GM21515 (cell line): ENCODE results near the gene KRTAP10-7.
"Not testable (repeated sequence)": the region's sequence is repeated elsewhere in the genome, so short reads cannot be mapped to it uniquely, and the experiment has no call there.

ENCODE experiments used
- ATAC-seq: cut with Tn5 transposase; IDR thresholded peaks from one replicate; pipeline ENCODE4 v1.9.1; 2021; ENCODE audit not compliant: unreplicated experiment

The KRTAP10-7 gene, protein sequence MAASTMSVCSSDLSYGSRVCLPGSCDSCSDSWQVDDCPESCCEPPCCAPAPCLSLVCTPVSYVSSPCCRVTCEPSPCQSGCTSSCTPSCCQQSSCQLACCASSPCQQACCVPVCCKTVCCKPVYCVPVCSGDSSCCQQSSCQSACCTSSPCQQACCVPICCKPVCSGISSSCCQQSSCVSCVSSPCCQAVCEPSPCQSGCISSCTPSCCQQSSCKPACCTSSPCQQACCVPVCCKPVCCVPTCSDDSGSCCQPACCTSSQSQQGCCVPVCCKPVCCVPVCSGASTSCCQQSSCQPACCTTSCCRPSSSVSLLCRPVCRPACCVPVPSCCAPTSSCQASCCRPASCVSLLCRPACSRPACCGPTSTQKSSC

GRCh38 chr21:44600118-44600978 is at the start of gene KRTAP10-7:
TSS of gene KRTAP10-7 (plus strand) at chr21:44600597. CDS start at chr21:44600622, 25 bp downstream.
- ATAC-seq: not testable (repeated sequence)

DNA sequence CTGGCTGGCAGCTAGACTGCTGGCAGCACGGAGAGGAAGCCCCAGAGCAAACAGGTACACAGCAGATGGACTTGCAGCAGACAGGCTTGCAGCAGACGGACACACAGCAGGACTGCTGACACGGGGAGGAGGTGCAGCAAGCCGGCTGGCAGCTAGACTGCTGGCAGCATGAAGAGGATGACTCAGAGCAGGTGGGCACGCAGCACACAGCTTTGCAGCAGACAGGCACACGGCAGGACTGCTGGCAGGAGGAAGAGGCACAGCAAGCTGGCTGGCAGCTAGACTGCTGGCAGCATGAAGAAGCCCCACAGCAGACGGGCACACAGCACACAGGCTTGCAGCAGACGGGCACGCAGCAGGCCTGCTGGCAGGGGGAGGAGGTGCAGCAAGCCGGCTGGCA is 49.6 kb upstream of the KRTAP10-7 start:
- no peak for ATAC-seq

DNA sequence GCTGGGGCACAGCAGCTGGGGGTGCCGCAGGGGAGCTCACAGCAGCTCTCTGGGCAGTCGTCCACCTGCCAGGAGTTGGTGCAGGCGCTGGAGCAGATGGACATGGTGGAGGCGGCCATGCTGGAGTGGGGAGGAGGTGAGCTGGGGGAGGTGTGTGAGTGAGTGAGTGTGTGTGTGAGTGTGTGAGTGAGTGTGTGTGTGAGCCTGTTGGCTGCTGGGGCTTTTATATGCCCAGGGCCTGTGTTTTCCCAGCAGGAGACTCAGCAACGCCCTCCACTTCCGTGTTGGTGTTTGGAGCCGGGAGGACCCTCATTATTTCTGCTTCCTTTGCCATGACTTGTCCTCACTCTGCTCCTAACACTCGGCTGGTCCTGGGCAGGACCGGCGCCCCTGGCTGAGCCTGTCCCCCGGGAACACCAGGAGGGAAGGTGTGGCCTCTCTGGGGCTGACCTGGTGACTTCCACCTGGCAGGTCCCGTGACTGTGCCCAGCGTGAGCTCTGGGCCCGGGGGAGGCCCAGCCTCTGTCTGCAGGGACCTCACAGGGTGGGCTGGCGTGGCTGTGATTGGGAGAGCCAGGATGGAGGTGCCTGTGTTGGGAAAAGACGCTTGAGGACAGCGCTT is 48.9 kb upstream of the KRTAP10-7 start, which contains the start of gene KRTAP10-2:
KRTAP10-2 (minus strand) TSS at position 166 of the 622 bp plus-strand sequence; CDS start at position 119, 47 bp downstream.
- ATAC-seq: no peak

- ATAC-seq: no peak
These were observed 48.3 kb upstream of the KRTAP10-7 start for GRCh38 chr21:44552136-44552535.

GRCh38 chr21:44552681-44553080 is 47.7 kb upstream of the KRTAP10-7 start:
- ATAC-seq: no peak

- ATAC-seq: no peak
These were observed 45.1 kb upstream of the KRTAP10-7 start for GRCh38 chr21:44555200-44555875.

DNA sequence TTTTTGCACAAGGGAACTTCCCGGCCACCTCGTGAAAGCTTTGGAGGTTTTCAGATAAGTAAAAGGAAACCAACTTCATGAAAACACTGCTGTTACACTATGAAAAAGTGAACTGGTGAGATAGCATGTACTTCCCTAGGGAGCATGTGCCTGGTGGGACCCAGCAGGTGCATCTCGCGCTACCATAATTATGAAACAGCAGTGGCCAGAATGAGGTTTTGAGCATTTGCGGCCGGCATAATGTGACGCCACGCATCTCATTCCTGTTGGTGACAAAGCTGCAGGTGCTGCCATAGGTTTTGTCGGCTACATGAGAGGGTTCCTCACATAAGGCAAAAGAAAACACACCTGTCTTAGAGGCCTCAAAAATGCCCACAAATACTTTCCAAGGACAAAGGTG is 43.5 kb upstream of the KRTAP10-7 start:
- no peak for ATAC-seq

DNA sequence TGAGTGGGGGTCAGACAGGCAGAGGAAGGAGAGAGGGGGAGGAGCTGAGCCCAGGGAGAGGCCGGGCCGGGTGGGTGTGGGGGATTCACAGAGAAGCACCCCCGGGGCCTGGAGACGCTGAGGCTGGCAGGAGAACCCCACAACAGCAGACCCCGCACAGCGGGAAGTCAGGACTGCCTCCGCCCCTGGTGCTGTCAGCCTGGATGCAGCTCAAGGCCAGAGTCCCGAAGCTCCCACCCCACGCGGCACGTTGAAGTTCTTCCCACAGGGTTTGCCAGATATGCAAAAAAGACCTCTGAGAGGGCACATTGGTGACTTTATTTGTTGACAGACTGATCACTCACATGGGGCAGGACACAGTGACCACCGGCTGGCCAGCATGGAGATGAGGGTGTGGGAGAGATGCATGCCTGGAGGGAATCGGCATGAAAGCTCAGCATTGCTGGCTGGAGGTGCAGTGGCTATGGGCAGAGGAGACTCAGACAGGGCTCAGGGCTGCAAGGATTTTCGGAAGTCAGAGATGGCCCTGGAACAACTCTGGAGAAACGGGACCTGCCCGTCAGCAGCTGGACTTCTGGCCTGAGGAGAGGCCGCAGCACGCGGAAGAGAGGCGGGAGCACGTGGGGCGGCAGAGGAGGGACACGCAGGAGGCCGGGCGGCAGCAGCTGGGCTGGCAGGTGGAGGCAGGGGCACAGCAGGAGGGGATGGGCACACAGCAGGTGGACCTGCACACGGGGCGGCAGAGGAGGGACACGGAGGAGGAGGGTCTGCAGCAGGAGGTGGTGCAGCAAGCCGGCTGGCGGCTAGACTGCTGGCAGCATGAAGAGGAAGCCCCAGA is 42.7 kb upstream of the KRTAP10-7 start:
- no peak for ATAC-seq

- not testable (repeated sequence) for ATAC-seq
These were observed 42.1 kb upstream of the KRTAP10-7 start for GRCh38 chr21:44558329-44558675.

DNA sequence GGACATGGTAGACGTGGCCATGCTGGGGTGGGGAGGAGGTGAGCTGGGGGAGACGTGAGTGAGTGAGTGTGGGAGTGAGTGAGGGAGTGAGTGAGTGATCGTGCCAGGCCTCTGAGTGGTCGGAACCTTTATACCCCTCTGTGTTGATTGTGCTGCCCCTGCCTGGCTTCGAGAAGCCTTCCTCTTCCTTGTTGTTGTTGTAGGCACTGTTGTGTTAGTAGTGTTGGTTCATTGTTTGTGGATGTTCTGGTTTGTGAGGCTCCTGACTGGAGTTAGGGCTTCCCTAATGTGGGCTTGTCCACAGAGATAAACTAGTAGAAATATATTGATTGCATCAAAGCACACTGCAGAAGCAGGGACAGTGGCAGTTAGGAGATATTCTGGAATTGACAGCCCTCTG is 41.7 kb upstream of the KRTAP10-7 start, which contains the start of gene KRTAP10-3:
KRTAP10-3 (minus strand) TSS at position 101 of the 400 bp plus-strand sequence; CDS start at position 21, 80 bp downstream.
- no peak for ATAC-seq

DNA sequence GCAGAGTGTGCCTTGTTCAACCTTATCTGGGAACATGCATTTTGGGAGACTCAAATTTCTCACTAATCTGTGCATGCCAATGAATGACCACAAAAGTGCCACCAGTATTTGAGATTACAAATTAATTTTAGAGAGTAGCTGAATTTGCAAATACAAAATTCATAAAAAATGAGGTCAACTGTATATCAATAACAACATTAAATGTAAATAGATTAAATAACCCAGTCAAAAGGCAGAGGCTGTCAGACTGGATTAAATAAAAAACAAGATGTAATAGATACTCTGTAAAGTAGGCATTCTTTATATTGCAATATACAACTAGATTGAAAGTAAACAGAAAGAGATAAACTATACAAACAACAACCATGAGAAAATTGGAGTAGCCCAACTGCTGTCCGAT is 36.3 kb upstream of the KRTAP10-7 start:
- ATAC-seq: no peak

- no peak for ATAC-seq
These were observed 35.4 kb upstream of the KRTAP10-7 start for GRCh38 chr21:44564886-44565598.

- ATAC-seq: no peak
These were observed 34.0 kb upstream of the KRTAP10-7 start for GRCh38 chr21:44566403-44566802.

DNA sequence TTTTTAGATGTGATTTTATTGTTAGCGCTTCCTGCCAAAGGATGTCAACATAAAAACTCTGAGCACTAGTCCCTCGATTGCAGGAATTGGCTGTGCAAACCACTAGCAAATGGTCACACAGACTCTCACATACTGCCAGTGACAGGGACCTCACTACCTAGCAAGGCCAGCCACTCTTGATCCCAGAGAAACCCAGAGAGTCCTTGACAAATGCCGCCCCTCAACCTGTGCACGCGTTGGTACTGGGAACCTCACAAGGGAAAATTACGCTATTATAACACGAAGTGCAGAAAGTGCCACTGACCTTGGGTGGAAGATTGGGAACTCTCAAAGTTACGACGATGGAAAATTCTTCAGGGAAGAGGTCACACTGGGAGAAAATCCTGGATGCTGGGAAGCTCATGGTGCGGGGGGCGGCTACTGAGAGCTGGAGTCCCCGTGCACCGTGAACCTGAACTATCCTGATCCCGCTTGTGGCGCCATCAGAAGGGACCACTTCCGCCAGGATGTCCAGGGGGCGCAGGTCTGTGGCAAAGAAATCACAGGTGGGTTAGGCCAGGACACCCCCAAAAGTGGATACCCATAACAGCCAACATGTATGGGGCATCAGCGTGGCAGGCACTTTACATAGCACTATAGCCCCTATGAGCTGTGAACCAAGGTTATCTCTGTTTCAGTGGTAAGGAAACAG is 32.8 kb upstream of the KRTAP10-7 start:
- ATAC-seq: no peak

GRCh38 chr21:44568261-44568660 is 32.1 kb upstream of the KRTAP10-7 start:
- no peak for ATAC-seq

DNA sequence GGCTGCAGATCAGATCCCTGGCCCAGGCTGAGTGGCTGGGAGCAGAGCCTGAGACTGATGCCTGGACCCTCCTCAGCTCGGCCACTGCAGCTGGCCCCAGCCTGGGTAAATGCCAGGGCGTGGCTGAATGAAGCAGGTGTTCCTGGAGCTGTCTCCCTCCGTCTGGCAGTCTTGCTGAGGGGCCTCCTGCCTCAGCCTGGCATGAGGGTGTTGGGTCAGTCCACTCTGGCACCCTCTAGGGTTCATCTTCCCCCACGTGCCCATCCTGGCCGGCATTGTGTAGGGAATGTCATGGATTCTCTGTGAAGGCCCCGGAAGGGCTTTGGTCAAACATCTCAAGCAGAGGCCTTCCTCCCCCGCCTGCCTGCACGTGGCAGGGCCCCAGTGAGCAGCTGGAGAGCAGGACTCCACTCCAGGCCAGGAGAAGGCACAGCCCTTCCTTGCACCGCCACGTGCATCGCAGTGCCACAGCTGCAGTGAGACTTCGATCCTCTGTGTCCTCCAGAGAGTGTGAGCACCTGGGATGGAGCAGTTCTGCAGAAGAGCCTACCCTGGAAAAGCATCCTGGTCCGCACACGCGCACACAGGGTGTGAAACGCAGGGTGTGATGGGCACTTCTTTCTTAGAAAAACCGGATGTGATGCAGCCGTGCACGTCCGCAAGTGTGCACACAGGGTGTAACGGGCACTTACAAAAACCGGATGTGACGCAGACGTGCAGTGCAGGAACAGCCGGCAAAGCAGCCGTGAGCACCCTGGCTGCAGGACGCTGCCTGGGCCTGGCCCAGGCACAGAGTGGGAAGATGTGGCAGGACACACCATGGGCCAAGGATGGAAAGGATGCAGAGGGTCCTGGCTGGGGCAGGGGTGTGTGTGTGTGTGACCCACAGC is 31.5 kb upstream of the KRTAP10-7 start:
- no peak for ATAC-seq

GRCh38 chr21:44569861-44570517 is 30.4 kb upstream of the KRTAP10-7 start:
- no peak for ATAC-seq
